Activated T-cell treated with anti-CD3 and anti-CD28 coated beads, Interleukin-2, amount 50 U/mL, for 1 hour (primary cell): ENCODE data around the gene ZFYVE28.

Source experiments
- DNase-seq: peaks from one replicate; pipeline ENCODE4 v3.0.0-alpha.2; 2020

The ZFYVE28 gene

GRCh38 chr4:2331519-2332200 lies 86.8 kb downstream of the ZFYVE28 start:
- no peak for DNase-seq

DNA sequence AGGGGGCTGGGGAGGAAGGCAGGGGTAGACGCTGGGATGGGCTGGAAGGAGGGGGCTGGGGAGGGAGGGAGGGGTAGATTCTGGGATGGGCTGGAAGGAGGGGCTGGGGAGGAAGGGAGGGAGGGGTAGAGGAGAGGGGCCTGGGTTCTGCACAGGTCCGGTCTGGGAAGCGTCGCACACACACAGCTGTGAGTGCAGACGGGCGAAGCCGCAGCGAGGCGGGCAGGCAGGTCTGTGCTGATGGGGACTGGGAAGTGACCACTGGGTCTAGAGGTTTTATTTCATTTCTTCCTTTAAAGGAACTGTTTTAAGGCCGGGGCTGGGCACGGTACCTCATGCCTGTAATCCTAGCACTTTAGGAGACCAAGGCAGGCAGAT lies 87.4 kb downstream of the ZFYVE28 start:
- DNase-seq = no peak

GRCh38 chr4:2330091-2331042 lies 88.1 kb downstream of the ZFYVE28 start:
- DNase-seq = no peak

GRCh38 chr4:2327579-2327978 lies 90.9 kb downstream of the ZFYVE28 start:
- no peak for DNase-seq

GRCh38 chr4:2324891-2325290 lies 93.6 kb downstream of the ZFYVE28 start:
- no peak for DNase-seq

DNA sequence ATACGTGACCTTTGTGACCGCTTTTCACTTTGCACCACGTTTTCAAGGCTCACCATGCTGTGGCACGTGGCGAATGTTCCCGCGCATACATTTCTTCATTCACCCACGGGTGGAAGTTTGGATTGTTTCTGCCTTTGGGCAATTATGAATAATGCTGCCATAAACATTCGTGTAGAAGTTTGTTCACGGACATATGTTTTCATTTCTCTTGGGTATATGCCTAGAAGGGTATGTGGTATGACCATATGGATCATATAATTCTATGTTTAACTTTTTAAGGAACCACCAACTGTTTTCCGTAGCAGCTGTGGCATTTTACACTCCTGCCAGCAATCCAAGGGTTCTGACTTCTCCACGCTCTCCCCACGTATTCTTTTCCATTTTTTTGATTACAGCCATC lies 95.6 kb downstream of the ZFYVE28 start:
- DNase-seq = no peak

DNA sequence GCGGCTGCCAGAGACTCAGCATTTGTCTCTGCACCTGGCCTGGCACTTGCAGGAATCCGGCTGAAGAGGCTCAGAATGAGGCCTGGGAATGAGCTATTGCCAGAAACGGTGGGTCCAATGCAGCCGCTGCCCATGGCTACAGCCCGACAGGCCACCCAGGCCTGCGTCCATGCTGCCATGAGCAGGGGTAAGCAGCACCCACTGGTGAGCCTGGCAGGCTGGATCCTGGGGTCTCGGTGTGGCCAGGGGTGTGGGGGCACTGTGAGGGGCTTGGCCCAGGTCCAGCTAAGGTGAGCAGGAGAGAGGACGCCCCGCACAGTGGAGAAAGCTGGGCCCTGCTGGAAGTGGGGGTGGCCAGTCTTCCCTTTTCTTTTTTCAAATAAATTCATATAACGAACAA lies 96.2 kb downstream of the ZFYVE28 start:
- DNase-seq = no peak

- DNase-seq = no peak
Observed at GRCh38 chr4:2321279-2322196, 96.9 kb downstream of the ZFYVE28 start.

- DNase-seq = no peak
Observed at GRCh38 chr4:2320746-2321145, 97.7 kb downstream of the ZFYVE28 start.

GRCh38 chr4:2320152-2320551 lies 98.3 kb downstream of the ZFYVE28 start:
- no peak for DNase-seq

- DNase-seq = no peak
Observed at GRCh38 chr4:2318885-2319284, 99.6 kb downstream of the ZFYVE28 start.

GRCh38 chr4:2318476-2318875 lies 100.0 kb downstream of the ZFYVE28 start:
- no peak for DNase-seq

DNA sequence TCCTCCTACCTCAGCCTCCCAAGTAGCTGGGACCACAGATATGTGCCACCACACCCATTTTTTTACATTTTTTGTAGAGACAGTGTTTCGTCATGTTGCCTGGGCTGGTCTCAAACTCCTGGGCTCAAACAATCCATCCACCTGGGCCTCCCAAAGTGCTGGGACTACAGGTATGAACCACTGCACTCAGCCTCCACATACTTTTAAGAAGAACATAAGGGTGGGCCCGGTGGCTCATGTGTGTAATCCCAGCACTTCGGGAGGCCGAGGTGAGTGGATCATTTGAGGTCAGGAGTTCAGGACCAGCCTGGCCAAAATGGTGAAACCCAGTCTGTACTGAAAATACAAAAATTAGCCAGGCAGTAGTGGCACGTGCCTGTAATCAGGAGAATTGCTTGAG lies 105.1 kb downstream of the ZFYVE28 start:
- no peak for DNase-seq

- DNase-seq = no peak
Observed at GRCh38 chr4:2306773-2307410, 111.6 kb downstream of the ZFYVE28 start.

GRCh38 chr4:2305766-2306501 lies 112.5 kb downstream of the ZFYVE28 start:
- DNase-seq = no peak

GRCh38 chr4:2304877-2305561 lies 113.4 kb downstream of the ZFYVE28 start:
- DNase-seq = no peak

DNA sequence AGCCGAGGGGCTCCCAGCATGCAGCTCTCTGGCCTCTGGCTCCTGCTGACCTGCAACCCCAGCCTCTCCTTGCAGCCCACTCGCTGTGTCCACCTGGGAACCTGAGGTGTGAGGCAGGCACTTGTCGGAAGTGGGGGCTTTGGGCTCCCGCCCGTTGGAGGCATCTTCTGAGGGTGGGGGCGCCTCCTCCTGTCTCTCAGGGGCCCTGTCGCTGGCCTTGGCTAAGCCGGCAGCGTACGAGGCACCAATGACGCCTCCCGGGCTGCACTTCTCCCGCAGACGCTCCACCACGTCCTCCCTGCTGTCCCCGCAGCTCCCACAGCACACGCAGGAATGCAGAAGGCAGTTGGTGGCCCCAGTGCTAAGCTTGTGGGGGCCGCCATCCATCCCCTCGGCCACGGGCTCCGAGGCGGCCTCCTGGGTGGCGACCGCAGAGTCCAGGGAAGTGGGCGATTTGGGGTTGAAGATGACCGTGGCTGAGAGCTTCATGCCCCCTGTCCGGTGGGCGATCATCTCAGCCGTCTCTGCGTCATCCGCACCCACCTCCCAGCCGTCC lies 114.0 kb downstream of the ZFYVE28 start:
- DNase-seq = no peak

- no peak for DNase-seq
Observed at GRCh38 chr4:2303686-2304320, 114.6 kb downstream of the ZFYVE28 start.

- no peak for DNase-seq
Observed at GRCh38 chr4:2303121-2303685, 115.2 kb downstream of the ZFYVE28 start.
